Measurements from ENCODE around the gene CDH22.

Gene CDH22

DNA sequence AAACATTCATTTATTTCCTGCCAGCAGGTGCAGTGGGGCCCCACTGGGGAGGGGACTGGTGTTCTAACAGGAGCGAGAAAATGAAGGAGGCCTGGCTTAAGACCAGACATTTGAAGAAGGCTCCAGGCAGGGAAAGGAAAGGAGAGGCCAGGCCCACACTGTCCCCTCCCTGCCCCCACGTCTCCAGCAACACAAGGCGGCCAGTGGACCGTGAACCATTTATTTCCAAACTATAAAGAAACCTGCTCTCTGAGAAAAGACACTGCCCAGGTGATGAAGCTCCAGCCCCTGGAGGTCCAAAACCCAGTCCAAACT is 41.4 kb upstream of the CDH22 start:
- CTCF ChIA-PET: interaction anchor here (0.9 to 1.6 kb wide), 5 partner anchors 30 to 227 kb away, joined by 3 to 5 read pairs (median 4); no protein-coding TSS in a partner anchor
- POLR2A ChIA-PET: no interaction called here
- TF ChIP-seq NFRKB (IDR thresholded peaks at IDR 0.05) (no peak), HDGF (IDR thresholded peaks at IDR 0.05; ENCODE audit: borderline replicate concordance) (no peak), L3MBTL2 (conservative IDR thresholded peaks at IDR 0.05) (no peak), LEF1 (IDR thresholded peaks at IDR 0.05; ENCODE audit: borderline replicate concordance) (no peak), SP1 (IDR thresholded peaks at IDR 0.05) (no peak), FOXM1 (IDR thresholded peaks at IDR 0.05; ENCODE audit: borderline replicate concordance) (no peak), TARDBP (IDR thresholded peaks at IDR 0.05) (no peak), SUZ12 (IDR thresholded peaks at IDR 0.05) (no peak), FOXK2 (IDR thresholded peaks at IDR 0.05) (no peak), BHLHE40 (IDR thresholded peaks at IDR 0.05; ENCODE audit: borderline replicate concordance) (no peak), ZNF384 (IDR thresholded peaks at IDR 0.05) (no peak), ELF4 (IDR thresholded peaks at IDR 0.05) (no peak)
- TF ChIP-seq, protein P1, sequence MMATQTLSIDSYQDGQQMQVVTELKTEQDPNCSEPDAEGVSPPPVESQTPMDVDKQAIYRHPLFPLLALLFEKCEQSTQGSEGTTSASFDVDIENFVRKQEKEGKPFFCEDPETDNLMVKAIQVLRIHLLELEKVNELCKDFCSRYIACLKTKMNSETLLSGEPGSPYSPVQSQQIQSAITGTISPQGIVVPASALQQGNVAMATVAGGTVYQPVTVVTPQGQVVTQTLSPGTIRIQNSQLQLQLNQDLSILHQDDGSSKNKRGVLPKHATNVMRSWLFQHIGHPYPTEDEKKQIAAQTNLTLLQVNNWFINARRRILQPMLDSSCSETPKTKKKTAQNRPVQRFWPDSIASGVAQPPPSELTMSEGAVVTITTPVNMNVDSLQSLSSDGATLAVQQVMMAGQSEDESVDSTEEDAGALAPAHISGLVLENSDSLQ (IDR thresholded peaks at IDR 0.05): no peak
- DNase-seq (ENCODE audit: extremely low spot score): no peak

DNA sequence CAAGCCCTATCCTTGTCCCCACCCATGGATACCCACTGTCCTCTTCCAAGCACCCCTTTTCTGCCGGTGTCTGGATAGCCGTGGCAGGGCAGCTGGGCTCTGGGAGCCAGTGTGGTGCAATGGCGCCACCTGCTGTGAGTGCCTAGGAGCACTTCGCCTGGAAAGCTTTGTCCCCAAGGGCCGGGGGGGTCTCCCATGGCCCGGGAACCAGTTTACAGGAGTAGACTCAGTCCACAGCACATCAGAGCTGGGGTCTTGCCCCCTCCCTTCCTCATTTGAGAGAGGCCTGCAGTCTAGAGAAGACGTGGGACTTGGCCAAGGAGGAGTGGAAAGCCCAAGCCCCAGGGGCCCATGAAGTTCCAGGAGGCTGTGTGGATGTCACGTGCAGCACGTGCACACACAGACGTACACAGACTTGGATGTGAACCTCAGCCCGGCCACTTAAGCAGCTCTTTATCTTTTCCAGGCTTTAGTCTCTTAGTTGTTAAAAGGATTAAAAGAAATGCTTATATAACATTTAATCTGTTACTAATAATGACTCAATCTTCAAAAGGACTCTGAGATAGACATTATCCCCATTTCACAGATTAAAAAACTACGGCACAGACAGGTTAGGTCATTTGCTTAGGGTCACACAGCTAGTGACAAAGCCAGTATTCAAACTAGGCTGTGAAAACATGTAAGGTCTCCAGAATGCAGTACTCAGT is 40.9 kb upstream of the CDH22 start:
- TF ChIP-seq, protein P1 (IDR thresholded peaks at IDR 0.05): no peak
- TF ChIP-seq FOXA1 (IDR thresholded peaks at IDR 0.05): no peak
- no peak for TF ChIP-seq ZNF384 (IDR thresholded peaks at IDR 0.05)
- no peak for TF ChIP-seq LEF1 (IDR thresholded peaks at IDR 0.05; ENCODE audit: borderline replicate concordance)
- TF ChIP-seq BHLHE40 (IDR thresholded peaks at IDR 0.05; ENCODE audit: borderline replicate concordance): no peak
- TF ChIP-seq CTBP1 (IDR thresholded peaks at IDR 0.05; ENCODE audit: borderline replicate concordance): no peak
- DNase-seq (ENCODE audit: extremely low spot score): peak; percentile 72
- ChIA-PET POLR2A (interaction anchor here (0.7 kb wide), 1 partner anchor 42 kb away, joined by 3 read pairs; no protein-coding TSS in a partner anchor), CTCF (interaction anchor here (0.6 to 1.6 kb wide), 12 partner anchors 8 to 364 kb away, joined by 3 to 6 read pairs (median 4); no protein-coding TSS in a partner anchor)

DNA sequence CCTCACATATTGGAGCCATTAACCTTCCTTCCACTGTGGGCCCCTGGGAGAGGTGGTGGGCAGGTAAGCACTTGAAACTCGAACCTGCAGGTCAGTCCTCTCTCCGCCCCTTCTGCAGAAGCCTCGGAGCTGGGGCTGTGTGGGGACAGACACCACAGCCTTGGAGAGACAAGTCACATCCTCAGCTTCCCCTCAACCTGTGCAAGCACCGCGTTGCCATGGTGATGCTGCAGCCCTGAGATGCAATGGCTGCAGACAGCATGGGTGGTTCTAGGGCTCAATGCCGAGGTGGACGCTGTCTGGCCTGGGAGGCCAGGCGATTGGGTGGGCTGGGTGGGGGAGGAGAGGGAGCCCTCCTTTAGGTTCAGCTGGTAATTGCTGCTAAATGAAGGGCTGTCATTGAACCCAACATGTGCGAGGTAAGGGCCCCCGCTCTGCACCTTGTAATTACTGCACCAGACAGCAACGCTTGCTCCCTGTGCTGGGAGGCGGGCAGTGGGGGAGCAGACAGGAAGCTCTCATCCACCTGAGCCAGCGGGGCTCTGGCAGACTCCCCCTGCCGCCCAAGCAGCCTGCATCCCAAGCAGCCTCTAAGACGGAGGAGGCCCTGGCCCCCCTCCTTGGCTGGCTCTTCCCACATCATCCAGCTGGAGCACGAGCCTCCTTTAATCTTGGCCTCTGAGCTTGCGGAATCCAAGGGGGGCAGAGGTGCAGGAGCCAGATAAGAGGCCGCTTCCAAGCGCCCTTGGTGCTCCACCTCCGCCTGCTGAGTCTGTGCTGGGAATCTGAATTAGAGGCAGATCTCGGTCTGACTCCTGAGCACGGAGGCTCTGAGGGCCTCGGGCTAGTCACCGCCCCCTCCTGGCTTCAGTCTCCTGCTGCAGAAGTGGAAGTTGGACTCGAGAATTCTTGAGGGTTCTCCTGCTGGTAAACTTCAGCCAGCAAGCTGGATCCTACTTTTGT is 39.8 kb upstream of the CDH22 start:
- CTCF ChIA-PET: interaction anchor here (0.6 to 1.6 kb wide), 10 partner anchors 10 to 363 kb away, joined by 3 to 6 read pairs (median 4); no protein-coding TSS in a partner anchor
- DNase-seq (ENCODE audit: extremely low spot score): peak; percentile 37
- TF ChIP-seq L3MBTL2 (conservative IDR thresholded peaks at IDR 0.05) (no peak), FOXK2 (IDR thresholded peaks at IDR 0.05) (no peak), ARNT (IDR thresholded peaks at IDR 0.05) (no peak), LEF1 (IDR thresholded peaks at IDR 0.05; ENCODE audit: borderline replicate concordance) (no peak), FOXA1 (IDR thresholded peaks at IDR 0.05) (no peak), BHLHE40 (IDR thresholded peaks at IDR 0.05; ENCODE audit: borderline replicate concordance) (no peak), CTBP1 (IDR thresholded peaks at IDR 0.05; ENCODE audit: borderline replicate concordance) (no peak), HDGF (IDR thresholded peaks at IDR 0.05; ENCODE audit: borderline replicate concordance) (no peak), ZNF384 (IDR thresholded peaks at IDR 0.05) (no peak), SUZ12 (IDR thresholded peaks at IDR 0.05) (no peak), FOXM1 (IDR thresholded peaks at IDR 0.05; ENCODE audit: borderline replicate concordance) (no peak), TARDBP (IDR thresholded peaks at IDR 0.05) (no peak), ELF4 (IDR thresholded peaks at IDR 0.05) (no peak), SP1 (IDR thresholded peaks at IDR 0.05) (no peak)
- TF ChIP-seq, protein P1 (IDR thresholded peaks at IDR 0.05): no peak
- POLR2A ChIA-PET: no interaction called here

DNA sequence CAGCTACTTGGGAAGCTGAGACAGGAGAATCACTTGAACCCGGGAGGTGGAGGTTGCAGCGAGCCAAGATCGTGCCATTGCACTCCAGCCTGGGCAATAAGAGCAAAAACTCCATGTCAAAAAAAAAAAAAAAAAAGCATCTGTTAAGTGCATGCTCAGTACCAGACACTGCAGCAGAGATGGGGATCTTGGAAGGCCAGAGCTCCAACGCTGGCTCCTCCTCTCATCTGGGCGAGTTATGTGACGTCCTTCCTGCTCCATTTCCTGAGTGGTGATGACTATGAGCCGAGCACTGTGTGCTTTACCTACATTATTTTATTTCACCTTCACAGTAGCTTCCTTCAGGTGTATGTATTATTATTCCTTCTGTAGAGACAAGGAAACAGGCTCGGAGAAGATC is 38.5 kb upstream of the CDH22 start:
- TF ChIP-seq ZNF384 (IDR thresholded peaks at IDR 0.05) (no peak), FOXA1 (IDR thresholded peaks at IDR 0.05) (no peak), SUZ12 (IDR thresholded peaks at IDR 0.05) (no peak), L3MBTL2 (conservative IDR thresholded peaks at IDR 0.05) (no peak), ARNT (IDR thresholded peaks at IDR 0.05) (no peak), SP1 (IDR thresholded peaks at IDR 0.05) (no peak), BHLHE40 (IDR thresholded peaks at IDR 0.05; ENCODE audit: borderline replicate concordance) (no peak), TARDBP (IDR thresholded peaks at IDR 0.05) (no peak), HDGF (IDR thresholded peaks at IDR 0.05; ENCODE audit: borderline replicate concordance) (no peak)
- no peak for DNase-seq (ENCODE audit: extremely low spot score)
- POLR2A ChIA-PET: interaction anchor here (0.9 kb wide), 1 partner anchor 17 kb away, joined by 4 read pairs; no protein-coding TSS in a partner anchor
- CTCF ChIA-PET: no interaction called here

DNA sequence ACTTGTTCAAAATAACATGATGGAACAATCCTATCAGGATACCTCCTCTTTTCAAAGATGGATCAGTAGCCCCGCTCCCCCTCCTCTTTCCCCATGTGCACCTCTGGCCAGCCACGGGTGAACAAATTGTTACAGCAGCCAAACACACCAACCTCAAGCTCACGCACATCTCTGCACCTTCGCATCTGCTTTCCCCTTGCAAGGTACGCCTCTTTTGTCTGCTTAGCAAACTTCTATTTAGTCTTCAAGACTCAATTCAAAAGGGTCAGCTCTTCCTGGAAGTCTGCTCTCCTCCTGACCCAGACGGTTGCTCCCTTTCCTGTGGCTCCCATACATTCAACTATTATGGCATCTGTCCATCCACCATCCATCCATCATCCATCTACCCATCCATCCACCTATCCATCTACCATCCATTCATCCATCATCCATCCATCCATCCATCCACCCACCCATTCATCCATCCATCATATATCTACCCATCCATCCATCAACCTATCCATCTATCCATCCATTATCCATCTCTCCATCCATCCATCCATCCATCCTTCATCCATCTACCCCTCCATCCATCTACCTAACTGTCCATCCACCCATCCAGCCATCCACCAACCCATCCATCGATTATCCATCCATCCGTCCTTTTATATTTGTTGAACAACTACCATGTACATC is 36.3 kb upstream of the CDH22 start:
- POLR2A ChIA-PET: interaction anchor here (1.0 kb wide), 2 partner anchors 11 to 20 kb away, joined by 5 read pairs; no protein-coding TSS in a partner anchor
- no peak for DNase-seq (ENCODE audit: extremely low spot score)
- TF ChIP-seq ARNT (IDR thresholded peaks at IDR 0.05) (no peak), TARDBP (IDR thresholded peaks at IDR 0.05) (peak; percentile 87), CTBP1 (IDR thresholded peaks at IDR 0.05; ENCODE audit: borderline replicate concordance) (no peak)
- TF ChIP-seq, protein P1 (IDR thresholded peaks at IDR 0.05): no peak
- CTCF ChIA-PET: no interaction called here
